HCT116 (cell line): Measurements from ENCODE around the gene ADRA1B. TPM values are rescaled to one million over a fixed set of nuclear protein-coding genes. Genes with fewer than 3 reads are reported as not detected.

Experiments used
- ATAC-seq: fragments of 200-7000 bp; cut with Tn5 transposase; 2 replicates; pipeline ENCODE4 v1.9.1; 2020; ENCODE audit warnings: mild to moderate bottlenecking, moderate library complexity
- BruUV-seq: library from RNA; stranded (reverse); fragments of 400-500 nt; replicated peaks from 2 replicates; lab custom pipeline; 2021; lab: Mats Ljungman, UMichigan
- CTCF ChIA-PET: fragments of 300-600 bp; sonication (Branson Sonifier 250); formaldehyde crosslinking; loops from one replicate; lab custom pipeline; 2021; ENCODE audit warnings: antibody characterized with exemption; lab: Charles Lee
- POLR2A ChIA-PET: fragments of 300-600, 350-600 bp; sonication (Branson Sonifier 250); formaldehyde crosslinking; loops from one replicate; lab custom pipeline; 2021; ENCODE audit warnings: antibody characterized with exemption; lab: Charles Lee
- RAD21 ChIA-PET, 2 experiments: fragments of 300-600 bp; sonication (Branson Sonifier 250); formaldehyde crosslinking; loops; one replicate each; lab custom pipeline; 2023; ENCODE audit warnings: low total read pairs in 2 of 2; ENCODE audit not compliant: uncharacterized antibody in 2 of 2, unreplicated experiment in 2 of 2, low non-redundant PET in 1 of 2; lab: Charles Lee
- DNase-seq: peaks from one replicate; pipeline ENCODE4 v3.0.0-alpha.2; 2010; ENCODE audit warnings: low read depth, low spot score
- H2AFZ ChIP-seq: fragments of 200-600 bp; shearing (Covaris generic), sonication (generic); 2 replicates; pipeline ENCODE4 v1.6.1; 2017; ENCODE audit warnings: low read depth, mixed run types, mixed read lengths, antibody characterized with exemption, low read length; ENCODE audit not compliant: poor library complexity, severe bottlenecking
- H3K27ac ChIP-seq: 2 replicates; pipeline ENCODE4 v1.5.1; 2012; ENCODE audit warnings: low read depth, low read length
- H3K27me3 ChIP-seq: fragments of 200-600 bp; sonication (generic); 2 replicates; pipeline ENCODE4 v1.6.1; 2016; ENCODE audit warnings: mixed run types, low read length, mixed read lengths; ENCODE audit not compliant: insufficient read depth
- H3K36me3 ChIP-seq, 2 experiments: fragments of 200-500 bp in 1 of 2; fragments of 200-600 bp in 1 of 2; sonication (Bioruptor generic) in 1 of 2; sonication (generic) in 1 of 2; 2 replicates each; pipeline versions ENCODE4 v1.5.1 to v1.6.1; 2014 to 2016; ENCODE audit warnings: low read length in 2 of 2, inconsistent platforms in 1 of 2, mixed read lengths in 1 of 2, mixed run types in 1 of 2; ENCODE audit not compliant: insufficient read depth in 2 of 2, control insufficient read depth in 1 of 2
- H3K4me1 ChIP-seq, 2 experiments: fragments of 200-600 bp in 1 of 2; sonication (generic) in 1 of 2; 2 replicates each; pipeline versions ENCODE4 v1.5.1 to v1.6.1; 2012 to 2017; ENCODE audit warnings: low read length in 2 of 2, inconsistent platforms in 1 of 2, mild to moderate bottlenecking in 1 of 2, mixed read lengths in 1 of 2, mixed run types in 1 of 2, moderate library complexity in 1 of 2; ENCODE audit not compliant: insufficient read depth in 2 of 2, control insufficient read depth in 1 of 2
- H3K4me2 ChIP-seq: fragments of 200-600 bp; sonication (generic); 2 replicates; pipeline ENCODE4 v1.6.1; 2017; ENCODE audit warnings: mixed run types, low read length, mixed read lengths
- H3K4me3 ChIP-seq, 2 experiments: fragments of 200-600 bp in 1 of 2; sonication (generic) in 1 of 2; replicated peaks in 1 of 2; 2 replicates each; pipeline ENCODE4 v1.5.1; 2011 to 2016; ENCODE audit warnings: low read length in 2 of 2, control low read depth in 1 of 2, low read depth in 1 of 2, mild to moderate bottlenecking in 1 of 2, mixed read lengths in 1 of 2, mixed run types in 1 of 2
- H3K79me2 ChIP-seq: fragments of 200-600 bp; sonication (generic); 2 replicates; pipeline ENCODE4 v1.6.1; 2017; ENCODE audit warnings: mild to moderate bottlenecking, mixed run types, low read length, moderate library complexity, mixed read lengths; ENCODE audit not compliant: insufficient read depth
- H3K9ac ChIP-seq: fragments of 200-600 bp; sonication (generic); 2 replicates; pipeline ENCODE4 v1.6.1; 2016; ENCODE audit warnings: low read length, mixed read lengths
- H3K9me2 ChIP-seq: fragments of 200-600 bp; sonication (generic), shearing (Covaris generic); 2 replicates; pipeline ENCODE4 v1.6.1; 2017; ENCODE audit warnings: mixed run types, mild to moderate bottlenecking, moderate library complexity; ENCODE audit not compliant: insufficient read depth
- H3K9me3 ChIP-seq, 2 experiments: fragments of 200-500 bp in 1 of 2; fragments of 200-600 bp in 1 of 2; sonication (Bioruptor generic) in 1 of 2; sonication (generic) in 1 of 2; 2 replicates each; pipeline ENCODE4 v1.6.1; 2014 to 2017; ENCODE audit warnings: low read length in 2 of 2, mixed read lengths in 2 of 2, inconsistent platforms in 1 of 2, low read depth in 1 of 2, mild to moderate bottlenecking in 1 of 2, mixed run types in 1 of 2, moderate library complexity in 1 of 2; ENCODE audit not compliant: control insufficient read depth in 1 of 2, insufficient read depth in 1 of 2
- H4K20me1 ChIP-seq: fragments of 200-600 bp; sonication (generic), shearing (Covaris generic); 2 replicates; pipeline ENCODE4 v1.6.1; 2017; ENCODE audit warnings: mixed run types, mild to moderate bottlenecking, moderate library complexity; ENCODE audit not compliant: insufficient read depth
- CBX3 ChIP-seq: IDR thresholded peaks from 2 replicates; pipeline ENCODE4 v1.6.1; 2012; ENCODE audit warnings: low read depth
- CEBPB ChIP-seq: IDR thresholded peaks from 2 replicates; pipeline ENCODE4 v1.6.1; 2012; ENCODE audit warnings: low read depth
- EGR1 ChIP-seq: IDR thresholded peaks from 2 replicates; pipeline ENCODE4 v1.6.1; 2012; ENCODE audit warnings: low read depth
- ELF1 ChIP-seq: IDR thresholded peaks from 2 replicates; pipeline ENCODE4 v1.6.1; 2012; ENCODE audit warnings: low read depth, borderline replicate concordance
- EZH2phosphoT487 ChIP-seq: fragments of 200-600 bp; IDR thresholded peaks from 2 replicates; pipeline ENCODE4 v1.6.1; 2018; ENCODE audit warnings: antibody characterized with exemption, borderline replicate concordance
- FOSL1 ChIP-seq: IDR thresholded peaks from 2 replicates; pipeline ENCODE4 v1.6.1; 2012; ENCODE audit warnings: low read depth
- JUND ChIP-seq: IDR thresholded peaks from 2 replicates; pipeline ENCODE4 v1.6.1; 2012
- POLR2A ChIP-seq: IDR thresholded peaks from 2 replicates; pipeline ENCODE4 v1.7.0; 2011; ENCODE audit warnings: borderline replicate concordance; ENCODE audit not compliant: insufficient read depth, insufficient read length; ENCODE audit errors: extremely low read depth
- RAD21 ChIP-seq: IDR thresholded peaks from 2 replicates; pipeline ENCODE4 v1.6.1; 2012; ENCODE audit warnings: low read depth, mild to moderate bottlenecking
- SRF ChIP-seq: IDR thresholded peaks from 2 replicates; pipeline ENCODE4 v1.6.1; 2012; ENCODE audit warnings: low read depth
- TCF7L2 ChIP-seq: IDR thresholded peaks from 2 replicates; pipeline ENCODE4 v1.7.0; 2011; ENCODE audit warnings: borderline replicate concordance, inconsistent platforms; ENCODE audit not compliant: insufficient read depth, insufficient read length; ENCODE audit errors: extremely low read depth
- ZNF274 ChIP-seq: fragments of 200-500 bp; sonication (Bioruptor generic); IDR thresholded peaks from 2 replicates; pipeline ENCODE4 v1.6.1; 2014; ENCODE audit warnings: mild to moderate bottlenecking, low read depth, low read length, inconsistent platforms
- intact Hi-C: fragments of 100-400 bp; cut with micrococcal nuclease; formaldehyde crosslinking; loops from 2 replicates; pipeline ENCODE4 v1.10.0; 2022
- total RNA-seq: library from RNA; stranded (reverse); gene quantifications from one replicate; pipeline ENCODE4 v1.2.1, GENCODE V29; 2021; ENCODE audit not compliant: unreplicated experiment
- TF ChIP-seq, protein P1 (sequence below), 3 experiments: fragments of 200-600 bp in 1 of 3; sonication (generic) in 1 of 3; IDR thresholded peaks in 2 of 3; conservative IDR thresholded peaks in 1 of 3; 2 replicates each; pipeline ENCODE4 v1.5.1; 2012 to 2017; ENCODE audit warnings: low read depth in 2 of 3, low read length in 2 of 3, antibody characterized with exemption in 1 of 3, borderline replicate concordance in 1 of 3, control low read depth in 1 of 3, mild to moderate bottlenecking in 1 of 3, mixed read lengths in 1 of 3, mixed run types in 1 of 3, moderate library complexity in 1 of 3; ENCODE audit not compliant: insufficient read depth in 1 of 3

Gene ADRA1B
- total RNA-seq, 1 experiment from 2014 or later: not detected

- BruUV-seq: no TSS peak
- Histone ChIP-seq H4K20me1 (no peaks in the 10 kb centered on the region), H2AFZ (peak overlapping the region; percentile 56), H3K36me3 (no peaks in the 10 kb centered on the region), H3K27ac (no peak overlapping the region), H3K27me3 (peaks cover 9% of the 10 kb centered on the region; the same call in 1 of the 2 replicates), H3K79me2 (no peaks in the 10 kb centered on the region), H3K9ac (no peak overlapping the region), H3K4me1 (peaks cover 0 to 24% of the 10 kb centered on the region in 2 experiments; a peak in 3 of 4 replicates), H3K9me2 (no peaks in the 10 kb centered on the region), H3K9me3 (no peaks in the 10 kb centered on the region), H3K4me3 (no peak overlapping the region), H3K4me2 (peak overlapping the region; percentile 26)
- intact Hi-C loops: no loop called here
- CTCF ChIA-PET: no interaction called here
- peak; percentile 90 for ATAC-seq
- TF ChIP-seq FOSL1 (no peak), SRF (no peak), EZH2phosphoT487 (no peak), EGR1 (no peak), ELF1 (no peak), CBX3 (no peak), RAD21 (peak; percentile 33; the same call in 1 of the 2 replicates), ZNF274 (no peak), TCF7L2 (no peak), CEBPB (no peak), JUND (no peak), POLR2A (no peak)
- TF ChIP-seq, protein P1, sequence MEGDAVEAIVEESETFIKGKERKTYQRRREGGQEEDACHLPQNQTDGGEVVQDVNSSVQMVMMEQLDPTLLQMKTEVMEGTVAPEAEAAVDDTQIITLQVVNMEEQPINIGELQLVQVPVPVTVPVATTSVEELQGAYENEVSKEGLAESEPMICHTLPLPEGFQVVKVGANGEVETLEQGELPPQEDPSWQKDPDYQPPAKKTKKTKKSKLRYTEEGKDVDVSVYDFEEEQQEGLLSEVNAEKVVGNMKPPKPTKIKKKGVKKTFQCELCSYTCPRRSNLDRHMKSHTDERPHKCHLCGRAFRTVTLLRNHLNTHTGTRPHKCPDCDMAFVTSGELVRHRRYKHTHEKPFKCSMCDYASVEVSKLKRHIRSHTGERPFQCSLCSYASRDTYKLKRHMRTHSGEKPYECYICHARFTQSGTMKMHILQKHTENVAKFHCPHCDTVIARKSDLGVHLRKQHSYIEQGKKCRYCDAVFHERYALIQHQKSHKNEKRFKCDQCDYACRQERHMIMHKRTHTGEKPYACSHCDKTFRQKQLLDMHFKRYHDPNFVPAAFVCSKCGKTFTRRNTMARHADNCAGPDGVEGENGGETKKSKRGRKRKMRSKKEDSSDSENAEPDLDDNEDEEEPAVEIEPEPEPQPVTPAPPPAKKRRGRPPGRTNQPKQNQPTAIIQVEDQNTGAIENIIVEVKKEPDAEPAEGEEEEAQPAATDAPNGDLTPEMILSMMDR (IDR thresholded peaks at IDR 0.05 in 2 of 3, conservative IDR thresholded peaks at IDR 0.05 in 1 of 3; ENCODE audit: borderline replicate concordance in 1 of 3, insufficient read depth in 1 of 3, low read depth in 2 of 3, low read length in 2 of 3): peak in 2 of 3 experiments; percentile 48 to 54; a peak in 4 of 6 replicates
- RAD21 ChIA-PET: no interaction called here
- POLR2A ChIA-PET: no interaction called here
- peak; percentile 41 for DNase-seq
Measured at GRCh38 chr5:159975462-159976019, 59.3 kb downstream of the ADRA1B start.
